Activated T-helper 9 cell treated with anti-CD3 and anti-CD28 coated beads, Interleukin-2, amount 50 U/mL, for 16 hours (primary cell): Measurements from ENCODE around the gene SUSD3.

Source experiments
- DNase-seq: peaks from one replicate; pipeline ENCODE4 v3.0.0-alpha.2; 2020; ENCODE audit warnings: low read depth

The SUSD3 gene

DNA sequence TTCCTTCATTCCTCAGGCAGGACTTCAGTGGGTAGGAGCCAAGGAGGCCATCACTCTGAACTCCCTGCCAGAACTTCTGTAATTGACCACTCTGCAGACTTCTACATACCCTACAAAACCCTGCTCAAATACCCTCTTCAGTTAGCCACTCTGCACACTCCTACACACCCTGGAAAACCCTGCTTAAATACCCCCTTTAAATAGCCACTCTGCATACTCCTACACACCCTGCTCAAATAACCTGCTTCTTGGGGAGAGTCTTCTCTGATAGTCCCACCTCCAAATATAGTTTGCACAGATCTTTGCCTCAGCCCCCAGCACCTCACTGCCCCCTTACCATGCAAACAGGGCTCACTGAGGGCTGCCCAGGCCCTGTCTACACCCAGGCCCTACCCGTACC lies 18.9 kb downstream of the SUSD3 start:
- DNase-seq, result no peak

DNA sequence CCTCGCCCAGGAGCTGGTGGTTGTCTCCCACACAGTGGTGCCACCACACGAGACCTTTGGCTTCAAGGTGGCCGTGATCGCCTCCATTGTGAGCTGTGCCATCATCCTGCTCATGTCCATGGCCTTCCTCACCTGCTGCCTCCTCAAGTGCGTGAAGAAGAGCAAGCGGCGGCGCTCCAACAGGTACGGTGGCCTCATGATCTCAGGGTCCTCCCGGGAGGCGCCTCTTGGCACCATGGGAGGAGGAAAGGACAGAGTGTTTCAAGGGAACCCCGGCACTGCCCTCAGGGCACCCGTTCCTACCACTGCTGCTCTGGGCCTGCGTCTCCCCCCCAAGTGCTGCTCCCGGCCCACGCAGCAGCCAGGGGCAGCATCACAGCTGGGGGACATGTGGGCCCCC lies 19.3 kb downstream of the SUSD3 start:
- DNase-seq, result no peak

DNA sequence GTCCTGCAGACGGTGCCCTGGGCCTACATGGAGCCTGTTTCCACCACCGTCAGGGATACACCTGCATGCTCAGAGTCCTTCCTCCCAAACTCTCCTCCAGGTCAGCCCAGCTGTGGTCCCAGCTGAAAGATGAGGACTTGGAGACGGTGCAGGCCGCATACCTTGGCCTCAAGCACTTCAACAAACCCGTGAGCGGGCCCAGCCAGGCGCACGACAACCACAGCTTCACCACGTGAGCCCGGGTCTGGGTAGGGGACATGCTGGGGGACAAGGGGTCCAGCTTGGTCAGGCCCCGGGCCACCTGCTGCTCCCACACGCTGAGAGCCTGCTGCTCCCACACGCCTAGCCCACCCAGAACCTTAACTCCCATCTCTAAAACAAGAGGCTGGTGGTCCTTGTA lies 20.9 kb downstream of the SUSD3 start:
- no peak for DNase-seq

GRCh38 chr9:93080406-93080805 lies 21.9 kb downstream of the SUSD3 start:
- DNase-seq, result no peak

DNA sequence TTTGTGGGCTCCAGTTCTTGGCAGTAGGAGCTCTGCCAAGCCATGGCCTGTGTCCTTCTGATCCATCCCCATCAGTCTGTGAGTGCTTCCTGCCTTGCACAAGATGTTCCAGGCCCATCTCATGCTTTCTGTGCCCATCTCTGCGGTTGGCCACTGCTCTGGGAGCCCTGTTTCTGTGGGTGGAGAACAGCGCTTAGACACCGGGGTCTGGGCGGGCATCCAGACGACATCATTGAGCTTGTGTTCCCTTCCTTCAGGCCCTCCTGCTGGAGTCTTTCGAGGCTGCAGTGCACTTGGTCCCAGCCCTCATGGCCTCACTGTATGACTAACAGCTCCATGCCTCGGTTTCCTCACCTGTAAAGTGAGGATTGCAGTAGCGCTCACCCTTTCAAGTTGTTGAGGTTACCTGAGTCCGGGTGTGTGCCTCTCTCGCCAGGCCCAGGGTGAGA lies 22.6 kb downstream of the SUSD3 start:
- DNase-seq, result no peak

DNA sequence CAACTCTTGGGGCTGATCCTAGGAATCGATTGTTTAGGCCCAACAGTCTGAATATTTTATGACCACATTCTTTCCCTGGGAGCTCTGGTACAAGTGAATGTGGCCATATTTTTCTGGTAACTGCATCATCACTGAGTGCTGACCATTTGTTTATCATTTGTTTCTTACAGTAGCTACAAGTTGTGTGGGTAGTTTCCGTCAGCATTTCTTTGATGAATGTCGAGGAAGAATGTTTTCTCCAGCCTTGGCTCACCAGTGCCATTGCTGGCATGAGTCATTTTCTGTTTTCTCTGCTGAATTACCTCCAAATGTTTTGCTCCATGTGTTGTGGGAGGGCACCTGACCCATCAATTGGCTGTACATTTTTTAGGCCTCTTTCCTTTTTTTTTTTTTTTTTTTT lies 23.4 kb downstream of the SUSD3 start:
- DNase-seq, result no peak

DNA sequence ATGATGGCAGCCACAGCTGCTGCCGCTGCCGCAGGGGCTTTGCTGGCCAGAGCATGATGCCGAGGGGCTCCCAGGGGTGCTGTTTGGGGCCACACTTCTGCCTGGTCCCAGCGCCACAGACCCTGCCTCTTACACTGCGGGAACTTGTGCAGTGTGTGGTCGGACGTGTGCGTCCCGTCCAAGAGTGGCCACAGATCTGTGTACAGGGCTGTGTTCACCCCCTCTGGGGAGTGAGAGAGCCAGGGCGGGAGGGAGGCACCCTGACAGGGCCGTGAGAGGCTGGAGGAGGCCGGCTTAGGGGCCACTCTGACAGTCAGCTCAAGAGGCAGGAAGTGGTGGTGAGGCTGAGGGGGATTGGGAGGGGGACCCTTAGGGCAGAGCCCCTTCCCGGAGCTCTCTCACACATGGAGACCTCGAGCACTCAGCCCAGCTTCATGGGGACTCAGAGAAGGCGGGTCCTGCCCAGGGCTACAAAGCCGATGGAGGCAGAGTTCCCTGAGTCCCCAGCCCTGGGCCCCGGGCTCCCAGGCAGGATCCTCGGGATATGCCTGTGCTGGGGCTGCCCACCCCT lies 24.4 kb downstream of the SUSD3 start:
- no peak for DNase-seq

- DNase-seq, result no peak
Observed at GRCh38 chr9:93083592-93084470, 25.3 kb downstream of the SUSD3 start.

- DNase-seq, result no peak
Observed at GRCh38 chr9:93084471-93084881, 26.0 kb downstream of the SUSD3 start.

GRCh38 chr9:93085676-93086075 lies 27.2 kb downstream of the SUSD3 start:
- DNase-seq, result no peak

GRCh38 chr9:93086447-93087224 lies 28.1 kb downstream of the SUSD3 start:
- DNase-seq, result no peak

DNA sequence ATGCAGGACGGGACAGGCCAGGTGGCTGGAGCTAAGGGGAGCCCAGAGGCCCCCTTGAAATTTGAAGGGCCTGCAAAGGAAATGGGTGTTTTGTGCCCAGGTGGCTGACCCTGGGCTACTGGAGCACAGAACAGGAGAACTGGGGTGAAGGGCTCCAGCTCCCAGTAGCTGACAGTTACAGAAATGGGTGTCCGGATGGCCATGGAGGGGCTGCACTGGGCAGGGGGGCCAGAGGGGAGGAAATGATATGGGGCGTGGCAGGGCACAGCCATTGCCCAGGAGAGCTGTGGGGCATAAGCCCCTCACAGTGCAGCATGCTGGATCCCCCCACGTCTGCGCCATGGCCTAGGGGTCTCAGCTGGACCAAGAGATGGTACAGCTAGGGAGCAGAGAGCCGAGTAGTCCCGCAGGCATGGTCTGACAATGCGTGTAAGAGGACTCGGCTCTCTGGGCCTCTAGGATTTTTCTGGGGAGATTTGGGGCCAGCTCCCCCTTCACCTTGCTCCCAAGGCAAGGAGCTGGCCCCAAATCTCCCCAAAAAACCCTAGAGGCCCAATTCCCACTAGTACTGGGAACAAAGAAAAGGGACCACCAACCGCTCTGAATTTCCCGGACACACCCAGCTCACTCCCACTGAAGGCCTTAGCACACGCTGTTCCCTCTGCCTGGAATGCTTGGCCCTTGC lies 29.6 kb downstream of the SUSD3 start:
- DNase-seq, result no peak

GRCh38 chr9:93088656-93089015 lies 30.1 kb downstream of the SUSD3 start:
- no peak for DNase-seq

GRCh38 chr9:93089024-93089423 lies 30.5 kb downstream of the SUSD3 start:
- no peak for DNase-seq

GRCh38 chr9:93089481-93089991 lies 31.0 kb downstream of the SUSD3 start:
- DNase-seq, result no peak

DNA sequence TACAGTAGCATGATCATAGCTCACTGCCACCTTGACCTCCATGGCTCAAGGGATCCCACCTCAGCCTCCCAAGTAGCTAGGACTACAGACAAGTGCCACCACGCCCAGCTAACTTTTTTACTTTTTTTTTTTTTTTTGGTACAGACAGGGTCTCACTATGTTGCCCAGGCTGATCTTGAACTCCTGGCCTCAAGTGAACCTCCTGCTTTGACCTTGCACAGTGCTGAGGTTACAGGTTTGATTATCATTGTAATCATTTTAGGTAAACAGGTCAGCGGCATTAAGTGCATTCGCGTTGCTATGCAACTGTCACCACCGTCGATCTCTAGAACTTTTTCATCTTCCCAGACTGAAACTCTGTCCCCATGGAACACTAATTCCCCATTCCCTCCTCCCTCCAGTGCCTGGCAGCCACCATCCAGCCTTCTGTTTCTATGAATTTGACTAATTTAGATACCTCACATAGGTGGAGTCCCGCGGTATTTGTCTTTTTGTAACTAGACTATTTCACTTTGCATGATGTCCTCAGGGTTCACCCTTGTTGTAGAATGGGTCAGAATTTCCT lies 31.7 kb downstream of the SUSD3 start:
- DNase-seq, result no peak

GRCh38 chr9:93091056-93091452 lies 32.6 kb downstream of the SUSD3 start:
- DNase-seq, result no peak

DNA sequence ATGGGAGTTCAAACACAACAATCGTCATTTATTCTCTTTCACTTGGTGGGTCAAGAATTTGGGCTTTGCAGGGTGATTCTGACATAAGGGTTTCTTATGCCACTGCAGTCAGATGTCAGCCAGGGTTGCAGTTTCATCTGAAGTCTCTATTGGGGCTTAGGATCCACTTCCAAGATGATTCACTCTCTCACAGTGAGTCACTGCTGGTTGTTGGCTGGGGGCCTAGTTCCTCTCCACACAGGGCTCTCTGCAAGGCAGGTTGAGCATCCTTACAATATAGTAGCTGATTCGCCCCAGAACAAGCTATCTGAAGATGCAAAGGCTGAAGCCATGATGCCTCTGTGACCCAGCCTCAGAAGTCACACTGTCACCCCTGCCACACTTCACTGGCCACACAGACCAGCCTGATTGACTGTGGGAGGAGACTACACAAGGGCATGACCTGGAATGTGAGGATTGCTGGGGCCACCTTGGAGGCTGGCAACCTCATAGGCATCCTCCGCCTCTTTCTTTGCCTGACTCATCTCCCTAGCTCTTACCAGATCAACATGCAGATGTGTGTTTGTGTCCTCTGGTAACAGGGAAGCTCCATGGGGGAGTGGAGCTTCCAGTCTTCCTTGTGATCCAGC lies 33.1 kb downstream of the SUSD3 start:
- DNase-seq, result peak; percentile 42

DNA sequence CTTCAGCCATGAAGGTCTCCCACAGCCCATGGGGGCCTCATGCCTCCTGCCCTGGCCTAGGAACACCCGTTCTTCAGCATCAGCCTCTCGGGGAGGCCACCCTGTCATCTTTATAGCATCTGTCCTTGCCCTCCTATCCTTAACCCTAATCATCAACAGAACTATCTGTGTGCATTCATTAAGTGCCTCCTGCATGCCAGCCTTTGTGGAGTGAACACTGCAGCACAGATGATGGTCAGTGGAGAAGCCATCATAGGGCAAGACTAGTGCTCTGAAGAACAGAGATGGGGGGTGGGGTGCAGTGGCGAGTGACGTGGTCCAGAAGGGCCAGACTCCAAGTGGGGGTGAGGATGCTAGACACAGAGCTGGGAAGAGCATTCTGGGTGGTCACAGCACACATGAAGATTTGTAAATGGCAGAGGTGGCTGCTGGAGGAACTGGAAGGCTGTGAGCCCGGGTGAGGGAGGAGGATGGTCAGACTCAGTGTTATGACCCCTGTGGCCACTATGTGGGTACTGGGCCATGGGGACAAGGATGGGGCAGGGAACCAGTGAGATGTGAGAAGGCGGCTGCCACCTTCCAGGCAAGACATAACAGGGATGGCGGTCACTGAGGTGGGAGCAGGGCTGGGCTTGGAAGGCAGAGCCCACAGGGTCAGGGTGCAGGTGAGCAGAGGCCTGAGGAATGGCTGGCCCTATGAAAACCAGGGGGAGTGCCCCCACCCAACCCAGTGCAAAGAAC lies 33.9 kb downstream of the SUSD3 start:
- no peak for DNase-seq

DNA sequence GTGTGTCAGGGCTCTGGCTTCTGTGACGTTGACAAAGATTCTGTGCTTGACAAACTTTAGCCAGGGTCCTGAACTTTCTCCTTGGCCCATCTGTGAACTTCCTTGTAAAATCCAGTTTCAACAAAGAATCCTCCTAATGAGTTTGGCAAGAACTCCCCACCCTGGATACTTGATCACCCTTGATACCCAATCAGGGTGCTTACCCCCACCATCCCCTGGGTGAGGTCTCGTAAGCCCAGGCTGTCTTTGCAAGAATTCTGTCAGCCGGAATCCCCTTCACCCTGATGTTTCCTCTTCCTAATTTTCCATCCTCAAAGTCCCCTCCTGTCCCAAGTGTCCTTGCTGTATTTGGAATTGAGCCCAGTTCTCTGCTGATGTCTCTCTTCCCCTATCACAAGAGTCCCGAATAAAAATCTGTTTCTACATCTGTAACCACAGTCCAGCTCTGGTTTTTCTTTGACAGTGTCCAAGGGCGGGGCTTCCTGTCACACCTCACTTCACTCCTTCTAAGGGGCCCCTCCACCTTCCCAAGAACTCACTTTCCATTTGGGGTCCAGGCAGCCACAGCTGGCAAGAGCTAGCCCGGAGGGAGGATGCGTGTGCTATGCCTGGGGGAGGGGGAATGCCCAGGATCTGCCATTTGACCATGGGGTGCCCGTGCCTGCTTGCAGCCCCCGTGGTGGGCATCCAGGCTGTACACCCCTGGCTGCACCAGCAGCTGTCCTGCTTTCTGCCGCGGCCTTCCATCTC lies 34.8 kb downstream of the SUSD3 start:
- DNase-seq, result no peak
